SK-N-SH treated with all-trans-retinoic acid at 6 μM for 48 hours (cell line): ENCODE data around the gene HOMEZ.

Experiments used
- ATAC-seq: fragments of 200-7000 bp; cut with Tn5 transposase; 3 replicates; pipeline ENCODE4 v1.9.1; 2020; ENCODE audit warnings: mild to moderate bottlenecking, moderate library complexity
- ARNTL ChIP-seq: fragments of 450-650 bp; formaldehyde crosslinking; IDR thresholded peaks from 2 replicates; pipeline ENCODE4 v1.5.0; 2020; ENCODE audit warnings: low read depth, mild to moderate bottlenecking, moderate library complexity, borderline replicate concordance
- CSDC2 ChIP-seq: fragments of 250-450 bp; sonication (Bioruptor Pico); IDR thresholded peaks from 2 replicates; pipeline ENCODE4 v1.5.0; 2020; ENCODE audit warnings: mild to moderate bottlenecking, moderate library complexity
- GLIS3 ChIP-seq: fragments of 250-450 bp; sonication (Bioruptor Pico); IDR thresholded peaks from 2 replicates; pipeline ENCODE4 v1.5.0; 2020; ENCODE audit warnings: mild to moderate bottlenecking, moderate library complexity
- ISL1 ChIP-seq: fragments of 250-450 bp; sonication (Bioruptor Pico); IDR thresholded peaks from 2 replicates; pipeline ENCODE4 v2.1.2; 2022; ENCODE audit warnings: mild to moderate bottlenecking, moderate library complexity
- OSR1 ChIP-seq: fragments of 250-450 bp; sonication (Bioruptor Pico); IDR thresholded peaks from 2 replicates; pipeline ENCODE4 v1.8.0; 2022; ENCODE audit warnings: moderate library complexity, mild to moderate bottlenecking, inconsistent platforms
- PPARA ChIP-seq: fragments of 250-450 bp; sonication (Bioruptor Pico); IDR thresholded peaks from 2 replicates; pipeline ENCODE4 v1.5.0; 2020; ENCODE audit warnings: mild to moderate bottlenecking, borderline replicate concordance
- RARB ChIP-seq: fragments of 250-450 bp; sonication (Bioruptor Pico); IDR thresholded peaks from 2 replicates; pipeline ENCODE4 v1.8.0; 2021; ENCODE audit warnings: mild to moderate bottlenecking, moderate library complexity
- SNAI2 ChIP-seq: fragments of 250-450 bp; sonication (Bioruptor Pico); IDR thresholded peaks from 2 replicates; pipeline ENCODE4 v1.5.0; 2020; ENCODE audit warnings: mild to moderate bottlenecking, moderate library complexity
- TCF4 ChIP-seq: fragments of 250-450 bp; sonication (Bioruptor Pico); IDR thresholded peaks from 2 replicates; pipeline ENCODE4 v1.8.0; 2021; ENCODE audit warnings: mild to moderate bottlenecking, moderate library complexity, borderline replicate concordance
- TOX ChIP-seq: fragments of 250-450 bp; sonication (Bioruptor Pico); IDR thresholded peaks from 2 replicates; pipeline ENCODE4 v1.8.0; 2021; ENCODE audit warnings: mild to moderate bottlenecking, moderate library complexity, borderline replicate concordance
- ZC3H10 ChIP-seq: fragments of 250-450 bp; sonication (Bioruptor Pico); IDR thresholded peaks from 2 replicates; pipeline ENCODE4 v1.5.1; 2021; ENCODE audit warnings: mild to moderate bottlenecking, moderate library complexity
- ZFP3 ChIP-seq: fragments of 250-450 bp; sonication (Bioruptor Pico); IDR thresholded peaks from 2 replicates; pipeline ENCODE4 v1.5.0; 2020; ENCODE audit warnings: mild to moderate bottlenecking, moderate library complexity
- ZFP30 ChIP-seq: fragments of 450-650 bp; formaldehyde crosslinking; IDR thresholded peaks from 2 replicates; pipeline ENCODE4 v1.5.0; 2022; ENCODE audit warnings: mild to moderate bottlenecking, moderate library complexity
- ZNF8 ChIP-seq: fragments of 450-650 bp; formaldehyde crosslinking; IDR thresholded peaks from 2 replicates; pipeline ENCODE4 v1.5.0; 2020; ENCODE audit warnings: mild to moderate bottlenecking, moderate library complexity
- TF ChIP-seq, protein P1 (sequence below): fragments of 250-450 bp; sonication (Bioruptor Pico); IDR thresholded peaks from 2 replicates; pipeline ENCODE4 v1.5.1; 2021; ENCODE audit warnings: mild to moderate bottlenecking, moderate library complexity
- TF ChIP-seq, protein P2 (sequence below): fragments of 250-450 bp; sonication (Bioruptor Pico); IDR thresholded peaks from 2 replicates; pipeline ENCODE4 v1.5.0; 2020; ENCODE audit warnings: mild to moderate bottlenecking, moderate library complexity
- TF ChIP-seq, protein P3 (sequence below): fragments of 250-450 bp; sonication (Bioruptor Pico); IDR thresholded peaks from 2 replicates; pipeline ENCODE4 v1.5.1; 2020; ENCODE audit warnings: low read depth, mild to moderate bottlenecking, moderate library complexity
- TF ChIP-seq, protein P4 (sequence below): fragments of 250-450 bp; sonication (Bioruptor Pico); IDR thresholded peaks from 2 replicates; pipeline ENCODE4 v1.8.0; 2020; ENCODE audit warnings: mild to moderate bottlenecking, moderate library complexity, borderline replicate concordance
- TF ChIP-seq, protein P5 (sequence below): fragments of 250-450 bp; sonication (Bioruptor Pico); IDR thresholded peaks from 2 replicates; pipeline ENCODE4 v1.8.0; 2021; ENCODE audit warnings: low read depth, mild to moderate bottlenecking, moderate library complexity, borderline replicate concordance

The HOMEZ gene

DNA sequence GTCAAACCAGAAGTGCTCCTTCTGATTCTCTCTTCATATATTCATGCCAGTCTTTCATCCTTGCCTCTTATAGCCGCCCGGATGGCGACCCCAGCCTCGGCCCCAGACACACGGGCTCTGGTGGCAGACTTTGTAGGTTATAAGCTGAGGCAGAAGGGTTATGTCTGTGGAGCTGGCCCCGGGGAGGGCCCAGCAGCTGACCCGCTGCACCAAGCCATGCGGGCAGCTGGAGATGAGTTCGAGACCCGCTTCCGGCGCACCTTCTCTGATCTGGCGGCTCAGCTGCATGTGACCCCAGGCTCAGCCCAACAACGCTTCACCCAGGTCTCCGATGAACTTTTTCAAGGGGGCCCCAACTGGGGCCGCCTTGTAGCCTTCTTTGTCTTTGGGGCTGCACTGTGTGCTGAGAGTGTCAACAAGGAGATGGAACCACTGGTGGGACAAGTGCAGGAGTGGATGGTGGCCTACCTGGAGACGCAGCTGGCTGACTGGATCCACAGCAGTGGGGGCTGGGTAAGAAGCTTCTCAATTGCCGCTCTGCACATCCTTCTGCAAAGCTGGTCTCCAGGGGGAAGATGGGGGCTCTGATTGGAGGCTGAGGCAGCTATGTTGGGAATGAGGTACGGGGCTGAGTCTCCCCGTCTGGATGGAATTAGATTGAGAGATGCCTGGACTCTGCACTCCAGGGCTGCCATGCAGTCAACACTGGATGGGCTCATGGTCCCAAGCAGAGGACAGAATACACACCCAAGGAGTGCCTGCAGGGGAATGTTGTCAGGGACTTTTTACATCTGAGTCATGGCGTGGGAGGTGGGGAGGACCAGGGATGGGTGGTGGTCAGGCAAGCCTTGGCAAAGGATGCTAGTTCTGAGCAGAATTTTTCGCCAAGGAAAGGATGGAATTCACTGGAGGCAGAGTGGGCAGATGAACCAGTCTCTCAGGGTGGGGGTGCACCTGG, 22.0 kb upstream of the HOMEZ start:
- TF ChIP-seq OSR1 (CRISPR knock-in tag) (no peak), ARNTL (CRISPR knock-in tag) (no peak), ISL1 (CRISPR knock-in tag) (no peak), ZNF8 (no peak), SNAI2 (CRISPR knock-in tag) (no peak), ZC3H10 (CRISPR knock-in tag) (no peak), ZFP30 (CRISPR knock-in tag) (no peak)
- TF ChIP-seq, protein P1, sequence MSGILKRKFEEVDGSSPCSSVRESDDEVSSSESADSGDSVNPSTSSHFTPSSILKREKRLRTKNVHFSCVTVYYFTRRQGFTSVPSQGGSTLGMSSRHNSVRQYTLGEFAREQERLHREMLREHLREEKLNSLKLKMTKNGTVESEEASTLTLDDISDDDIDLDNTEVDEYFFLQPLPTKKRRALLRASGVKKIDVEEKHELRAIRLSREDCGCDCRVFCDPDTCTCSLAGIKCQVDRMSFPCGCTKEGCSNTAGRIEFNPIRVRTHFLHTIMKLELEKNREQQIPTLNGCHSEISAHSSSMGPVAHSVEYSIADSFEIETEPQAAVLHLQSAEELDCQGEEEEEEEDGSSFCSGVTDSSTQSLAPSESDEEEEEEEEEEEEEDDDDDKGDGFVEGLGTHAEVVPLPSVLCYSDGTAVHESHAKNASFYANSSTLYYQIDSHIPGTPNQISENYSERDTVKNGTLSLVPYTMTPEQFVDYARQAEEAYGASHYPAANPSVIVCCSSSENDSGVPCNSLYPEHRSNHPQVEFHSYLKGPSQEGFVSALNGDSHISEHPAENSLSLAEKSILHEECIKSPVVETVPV, result no peak
- TF ChIP-seq, all 23 proteins: peak for 0
- ATAC-seq, result no peak

DNA sequence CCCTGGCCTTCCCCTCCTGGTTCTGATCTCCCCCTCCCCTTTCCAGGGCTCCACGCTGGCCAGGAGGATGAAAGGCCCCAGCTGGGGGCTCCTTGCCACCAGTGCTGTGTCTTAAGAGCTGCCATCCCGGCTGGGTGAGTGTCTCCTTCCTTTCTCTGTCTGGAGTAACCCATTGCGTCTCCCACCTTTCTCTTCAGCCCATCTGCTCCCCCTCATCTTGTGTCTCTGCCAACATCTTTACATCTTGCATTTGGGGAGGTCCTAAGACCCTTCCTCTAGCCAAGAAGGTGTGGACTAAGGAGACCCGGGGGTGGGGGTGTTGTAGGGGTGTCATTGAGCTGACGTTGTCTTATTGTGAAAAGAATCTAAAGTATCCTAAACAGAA, 21.2 kb upstream of the HOMEZ start:
- TF ChIP-seq ISL1 (CRISPR knock-in tag) (no peak), PPARA (CRISPR knock-in tag) (no peak), TOX (CRISPR knock-in tag) (no peak), GLIS3 (CRISPR knock-in tag) (no peak), ZFP3 (no peak), OSR1 (CRISPR knock-in tag) (no peak), ZFP30 (CRISPR knock-in tag) (no peak)
- TF ChIP-seq, protein P2, sequence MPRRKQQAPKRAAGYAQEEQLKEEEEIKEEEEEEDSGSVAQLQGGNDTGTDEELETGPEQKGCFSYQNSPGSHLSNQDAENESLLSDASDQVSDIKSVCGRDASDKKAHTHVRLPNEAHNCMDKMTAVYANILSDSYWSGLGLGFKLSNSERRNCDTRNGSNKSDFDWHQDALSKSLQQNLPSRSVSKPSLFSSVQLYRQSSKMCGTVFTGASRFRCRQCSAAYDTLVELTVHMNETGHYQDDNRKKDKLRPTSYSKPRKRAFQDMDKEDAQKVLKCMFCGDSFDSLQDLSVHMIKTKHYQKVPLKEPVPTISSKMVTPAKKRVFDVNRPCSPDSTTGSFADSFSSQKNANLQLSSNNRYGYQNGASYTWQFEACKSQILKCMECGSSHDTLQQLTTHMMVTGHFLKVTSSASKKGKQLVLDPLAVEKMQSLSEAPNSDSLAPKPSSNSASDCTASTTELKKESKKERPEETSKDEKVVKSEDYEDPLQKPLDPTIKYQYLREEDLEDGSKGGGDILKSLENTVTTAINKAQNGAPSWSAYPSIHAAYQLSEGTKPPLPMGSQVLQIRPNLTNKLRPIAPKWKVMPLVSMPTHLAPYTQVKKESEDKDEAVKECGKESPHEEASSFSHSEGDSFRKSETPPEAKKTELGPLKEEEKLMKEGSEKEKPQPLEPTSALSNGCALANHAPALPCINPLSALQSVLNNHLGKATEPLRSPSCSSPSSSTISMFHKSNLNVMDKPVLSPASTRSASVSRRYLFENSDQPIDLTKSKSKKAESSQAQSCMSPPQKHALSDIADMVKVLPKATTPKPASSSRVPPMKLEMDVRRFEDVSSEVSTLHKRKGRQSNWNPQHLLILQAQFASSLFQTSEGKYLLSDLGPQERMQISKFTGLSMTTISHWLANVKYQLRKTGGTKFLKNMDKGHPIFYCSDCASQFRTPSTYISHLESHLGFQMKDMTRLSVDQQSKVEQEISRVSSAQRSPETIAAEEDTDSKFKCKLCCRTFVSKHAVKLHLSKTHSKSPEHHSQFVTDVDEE, result no peak
- peak; percentile 5; the same call in 2 of the 3 replicates for ATAC-seq

DNA sequence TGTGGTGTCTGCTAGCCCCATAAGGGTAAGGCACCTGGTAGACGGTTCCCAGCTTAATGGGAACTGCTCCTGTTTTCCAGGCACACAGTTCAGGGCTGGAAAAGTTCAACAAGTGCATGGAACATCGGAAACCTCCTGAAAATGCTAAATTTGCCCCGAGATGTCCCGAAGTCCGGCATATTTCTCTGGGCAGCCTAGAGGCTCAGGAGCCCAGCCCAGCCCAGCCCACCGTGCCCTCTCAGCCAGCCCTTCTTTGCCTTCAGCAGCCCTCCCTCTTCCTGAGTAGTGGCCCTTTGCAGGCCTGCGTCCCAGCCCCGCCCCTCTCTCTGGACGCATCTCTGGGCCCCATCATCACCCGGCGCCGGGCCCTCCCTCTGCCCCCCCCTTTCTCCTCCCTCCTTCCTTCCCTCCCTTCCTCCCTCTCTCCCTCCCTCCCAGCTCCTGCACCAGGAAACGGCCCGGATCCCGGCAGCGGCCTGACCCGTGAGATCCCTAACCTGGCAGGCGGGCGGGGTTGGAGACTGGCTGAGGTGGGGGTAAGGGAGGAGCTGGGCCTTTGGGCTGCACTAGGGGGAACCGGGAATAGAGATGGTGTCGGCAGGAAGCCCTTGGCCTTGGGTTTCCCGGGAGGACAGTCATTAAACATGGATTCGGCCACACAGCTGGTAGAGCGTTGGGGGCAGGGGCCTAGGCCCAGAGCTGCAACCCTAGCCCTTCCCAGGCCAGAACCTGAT, 20.6 kb upstream of the HOMEZ start, which contains the start of gene BCL2L2:
Gene BCL2L2, plus strand, starts transcription at position 422 of the 734 bp plus-strand sequence. CDS start 935 bp downstream, outside the sequence.
- ATAC-seq, result peak; percentile 73
- TF ChIP-seq CSDC2 (CRISPR knock-in tag) (no peak), RARB (CRISPR knock-in tag) (no peak), TOX (CRISPR knock-in tag) (no peak), GLIS3 (CRISPR knock-in tag) (0 out of 2 replicates have a peak, but pooled peaks have one; percentile 0), ZNF8 (no peak), OSR1 (CRISPR knock-in tag) (no peak), SNAI2 (CRISPR knock-in tag) (no peak), ARNTL (CRISPR knock-in tag) (no peak), TCF4 (CRISPR knock-in tag) (no peak)
- TF ChIP-seq, protein P3, sequence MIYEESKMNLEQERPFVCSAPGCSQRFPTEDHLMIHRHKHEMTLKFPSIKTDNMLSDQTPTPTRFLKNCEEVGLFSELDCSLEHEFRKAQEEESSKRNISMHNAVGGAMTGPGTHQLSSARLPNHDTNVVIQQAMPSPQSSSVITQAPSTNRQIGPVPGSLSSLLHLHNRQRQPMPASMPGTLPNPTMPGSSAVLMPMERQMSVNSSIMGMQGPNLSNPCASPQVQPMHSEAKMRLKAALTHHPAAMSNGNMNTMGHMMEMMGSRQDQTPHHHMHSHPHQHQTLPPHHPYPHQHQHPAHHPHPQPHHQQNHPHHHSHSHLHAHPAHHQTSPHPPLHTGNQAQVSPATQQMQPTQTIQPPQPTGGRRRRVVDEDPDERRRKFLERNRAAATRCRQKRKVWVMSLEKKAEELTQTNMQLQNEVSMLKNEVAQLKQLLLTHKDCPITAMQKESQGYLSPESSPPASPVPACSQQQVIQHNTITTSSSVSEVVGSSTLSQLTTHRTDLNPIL (CRISPR knock-in tag), result no peak
- TF ChIP-seq, protein P4, sequence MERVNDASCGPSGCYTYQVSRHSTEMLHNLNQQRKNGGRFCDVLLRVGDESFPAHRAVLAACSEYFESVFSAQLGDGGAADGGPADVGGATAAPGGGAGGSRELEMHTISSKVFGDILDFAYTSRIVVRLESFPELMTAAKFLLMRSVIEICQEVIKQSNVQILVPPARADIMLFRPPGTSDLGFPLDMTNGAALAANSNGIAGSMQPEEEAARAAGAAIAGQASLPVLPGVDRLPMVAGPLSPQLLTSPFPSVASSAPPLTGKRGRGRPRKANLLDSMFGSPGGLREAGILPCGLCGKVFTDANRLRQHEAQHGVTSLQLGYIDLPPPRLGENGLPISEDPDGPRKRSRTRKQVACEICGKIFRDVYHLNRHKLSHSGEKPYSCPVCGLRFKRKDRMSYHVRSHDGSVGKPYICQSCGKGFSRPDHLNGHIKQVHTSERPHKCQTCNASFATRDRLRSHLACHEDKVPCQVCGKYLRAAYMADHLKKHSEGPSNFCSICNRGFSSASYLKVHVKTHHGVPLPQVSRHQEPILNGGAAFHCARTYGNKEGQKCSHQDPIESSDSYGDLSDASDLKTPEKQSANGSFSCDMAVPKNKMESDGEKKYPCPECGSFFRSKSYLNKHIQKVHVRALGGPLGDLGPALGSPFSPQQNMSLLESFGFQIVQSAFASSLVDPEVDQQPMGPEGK (CRISPR knock-in tag), result peak; percentile 60; the same call in 1 of the 2 replicates
- TF ChIP-seq, protein P1, result no peak
- TF ChIP-seq, protein P5, sequence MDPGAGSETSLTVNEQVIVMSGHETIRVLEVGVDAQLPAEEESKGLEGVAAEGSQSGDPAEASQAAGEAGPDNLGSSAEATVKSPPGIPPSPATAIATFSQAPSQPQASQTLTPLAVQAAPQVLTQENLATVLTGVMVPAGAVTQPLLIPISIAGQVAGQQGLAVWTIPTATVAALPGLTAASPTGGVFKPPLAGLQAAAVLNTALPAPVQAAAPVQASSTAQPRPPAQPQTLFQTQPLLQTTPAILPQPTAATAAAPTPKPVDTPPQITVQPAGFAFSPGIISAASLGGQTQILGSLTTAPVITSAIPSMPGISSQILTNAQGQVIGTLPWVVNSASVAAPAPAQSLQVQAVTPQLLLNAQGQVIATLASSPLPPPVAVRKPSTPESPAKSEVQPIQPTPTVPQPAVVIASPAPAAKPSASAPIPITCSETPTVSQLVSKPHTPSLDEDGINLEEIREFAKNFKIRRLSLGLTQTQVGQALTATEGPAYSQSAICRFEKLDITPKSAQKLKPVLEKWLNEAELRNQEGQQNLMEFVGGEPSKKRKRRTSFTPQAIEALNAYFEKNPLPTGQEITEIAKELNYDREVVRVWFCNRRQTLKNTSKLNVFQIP, result no peak
- TF ChIP-seq, protein P2, result no peak
